Measurements from ENCODE around the gene SMPD1.

- TF ChIP-seq CTCF (IDR thresholded peaks at IDR 0.05; ENCODE audit: insufficient read depth, low read depth, low read length) = no peak
- TF ChIP-seq EZH2 (IDR thresholded peaks at IDR 0.05; ENCODE audit: insufficient read depth, low read length) = no peak
Observed at GRCh38 chr11:6345366-6345765, 44.9 kb upstream of the SMPD1 start.
